Measurements from ENCODE around the gene LYSET. TPM values are rescaled to one million over a fixed set of nuclear protein-coding genes. Genes with fewer than 3 reads are reported as not detected.

LYSET gene
- total RNA-seq, 1 experiment from 2014 or later, result 35.7 TPM

Other genes with a start within 250 kb of the LYSET start
- gene ITPK1, start 69.4 kb upstream of the LYSET start, total RNA-seq (2014; rRNA removed; shearing (Covaris generic); ENCODE audit: low replicate concordance), result 6.3 and 23.7 TPM in 2 replicates
- 50.8 and 79.2 TPM in 2 replicates for gene MOAP1, start 420 bp upstream of the LYSET start, total RNA-seq (2014; rRNA removed; shearing (Covaris generic); ENCODE audit: low replicate concordance)
- gene GON7, start 21.7 kb downstream of the LYSET start, total RNA-seq (2014; rRNA removed; shearing (Covaris generic); ENCODE audit: low replicate concordance), result 40.6 and 60.3 TPM in 2 replicates
- 41.0 and 74.8 TPM in 2 replicates for gene UBR7, start 21.9 kb downstream of the LYSET start, total RNA-seq (2014; rRNA removed; shearing (Covaris generic); ENCODE audit: low replicate concordance)
- gene BTBD7, start 147.7 kb downstream of the LYSET start, total RNA-seq (2014; rRNA removed; shearing (Covaris generic); ENCODE audit: low replicate concordance), result 14.3 and 27.4 TPM in 2 replicates
- not detected in 2 replicates for gene COX8C, start 161.9 kb downstream of the LYSET start, total RNA-seq (2014; rRNA removed; shearing (Covaris generic); ENCODE audit: low replicate concordance)
- gene UNC79, start 245.6 kb downstream of the LYSET start, total RNA-seq (2014; rRNA removed; shearing (Covaris generic); ENCODE audit: low replicate concordance), result 0.19 and 0.43 TPM in 2 replicates

All from Karpas-422 (cell line).